Testis (tissue), 2 donors: ENCODE data around the gene LAMA3.

Experiments
- POLR2A ChIP-seq: fragments of 450-650 bp; IDR thresholded peaks from one replicate; pipeline ENCODE4 v1.6.1; 2017; ENCODE audit warnings: antibody characterized with exemption, mild to moderate bottlenecking, moderate library complexity
- TF ChIP-seq, protein P1 (sequence below), 3 experiments: fragments of 450-650 bp in 2 of 3; fragments of 200-600 bp in 1 of 3; sonication (generic) in 1 of 3; IDR thresholded peaks; one replicate each; pipeline ENCODE4 v1.5.1; 2016 to 2019; ENCODE audit warnings: antibody characterized with exemption in 3 of 3, mild to moderate bottlenecking in 2 of 3, moderate library complexity in 1 of 3

DNA sequence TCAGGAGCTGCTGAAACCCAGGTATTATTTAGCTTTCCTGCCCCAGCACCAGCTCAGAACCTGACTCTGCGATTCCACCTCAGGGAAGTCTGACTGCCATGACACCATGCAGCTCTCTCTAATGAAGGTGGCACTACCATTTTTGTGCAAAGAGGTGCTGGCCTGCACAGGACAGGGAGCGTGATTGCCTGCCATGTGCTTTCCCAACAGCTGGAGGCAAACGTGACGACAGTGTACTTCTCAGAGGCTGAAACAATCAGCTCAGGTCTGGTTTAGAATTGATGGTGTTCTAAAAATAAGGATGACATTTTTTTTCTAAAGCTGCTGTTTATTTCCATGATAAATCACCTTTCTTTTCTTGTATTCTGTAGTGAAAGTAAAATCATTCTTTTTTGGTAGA is 250.1 kb downstream of the LAMA3 start:
- TF ChIP-seq, protein P1, sequence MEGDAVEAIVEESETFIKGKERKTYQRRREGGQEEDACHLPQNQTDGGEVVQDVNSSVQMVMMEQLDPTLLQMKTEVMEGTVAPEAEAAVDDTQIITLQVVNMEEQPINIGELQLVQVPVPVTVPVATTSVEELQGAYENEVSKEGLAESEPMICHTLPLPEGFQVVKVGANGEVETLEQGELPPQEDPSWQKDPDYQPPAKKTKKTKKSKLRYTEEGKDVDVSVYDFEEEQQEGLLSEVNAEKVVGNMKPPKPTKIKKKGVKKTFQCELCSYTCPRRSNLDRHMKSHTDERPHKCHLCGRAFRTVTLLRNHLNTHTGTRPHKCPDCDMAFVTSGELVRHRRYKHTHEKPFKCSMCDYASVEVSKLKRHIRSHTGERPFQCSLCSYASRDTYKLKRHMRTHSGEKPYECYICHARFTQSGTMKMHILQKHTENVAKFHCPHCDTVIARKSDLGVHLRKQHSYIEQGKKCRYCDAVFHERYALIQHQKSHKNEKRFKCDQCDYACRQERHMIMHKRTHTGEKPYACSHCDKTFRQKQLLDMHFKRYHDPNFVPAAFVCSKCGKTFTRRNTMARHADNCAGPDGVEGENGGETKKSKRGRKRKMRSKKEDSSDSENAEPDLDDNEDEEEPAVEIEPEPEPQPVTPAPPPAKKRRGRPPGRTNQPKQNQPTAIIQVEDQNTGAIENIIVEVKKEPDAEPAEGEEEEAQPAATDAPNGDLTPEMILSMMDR (IDR thresholded peaks at IDR 0.05), result no peak
- TF ChIP-seq POLR2A, result no peak
